OCI-LY1 (cell line): ENCODE results near the gene SLC35C1.

ENCODE experiments used
- H2AFZ ChIP-seq: fragments of 200-600 bp; sonication (generic), shearing (Covaris generic); 2 replicates; pipeline ENCODE4 v1.6.0; 2014; ENCODE audit warnings: antibody characterized with exemption, mild to moderate bottlenecking, low read length
- H3F3A ChIP-seq: fragments of 200-600 bp; sonication (generic), shearing (Covaris generic); 2 replicates; pipeline ENCODE4 v1.6.0; 2014; ENCODE audit warnings: mild to moderate bottlenecking, antibody characterized with exemption, low read length, moderate library complexity; ENCODE audit not compliant: insufficient read depth
- H3K27ac ChIP-seq: fragments of 200-600 bp; sonication (generic); 2 replicates; pipeline ENCODE4 v1.5.1; 2014; ENCODE audit warnings: low read length, mixed run types, mild to moderate bottlenecking, low read depth; ENCODE audit not compliant: poor library complexity, severe bottlenecking
- H3K27me3 ChIP-seq: fragments of 200-600 bp; sonication (generic); 2 replicates; pipeline ENCODE4 v1.6.0; 2014; ENCODE audit warnings: antibody characterized with exemption, mild to moderate bottlenecking, low read length, moderate library complexity; ENCODE audit not compliant: insufficient read depth
- H3K36me3 ChIP-seq: fragments of 200-600 bp; sonication (generic); 2 replicates; pipeline ENCODE4 v1.6.1; 2014; ENCODE audit warnings: mild to moderate bottlenecking, antibody characterized with exemption, low read length, moderate library complexity, mixed read lengths; ENCODE audit not compliant: insufficient read depth
- H3K4me1 ChIP-seq: fragments of 200-600 bp; sonication (generic); 2 replicates; pipeline ENCODE4 v1.5.1; 2014; ENCODE audit warnings: mild to moderate bottlenecking, low read length, moderate library complexity; ENCODE audit not compliant: insufficient read depth, severe bottlenecking
- H3K4me2 ChIP-seq: fragments of 200-600 bp; sonication (generic), shearing (Covaris generic); 2 replicates; pipeline ENCODE4 v1.6.1; 2014; ENCODE audit warnings: low read length
- H3K4me3 ChIP-seq: fragments of 200-600 bp; sonication (generic); 2 replicates; pipeline ENCODE4 v1.5.1; 2014; ENCODE audit warnings: low read length, low read depth, mild to moderate bottlenecking, mixed read lengths; ENCODE audit not compliant: poor library complexity, severe bottlenecking
- H3K79me2 ChIP-seq: fragments of 200-600 bp; shearing (Covaris generic); 2 replicates; pipeline ENCODE4 v1.6.1; 2016; ENCODE audit warnings: mixed run types, low read length, mixed read lengths; ENCODE audit not compliant: insufficient read depth
- H3K9ac ChIP-seq: fragments of 200-600 bp; sonication (generic), shearing (Covaris generic); 2 replicates; pipeline ENCODE4 v1.6.1; 2014; ENCODE audit warnings: mild to moderate bottlenecking, low read length, mixed read lengths
- H3K9me2 ChIP-seq: fragments of 200-600 bp; sonication (generic), shearing (Covaris generic); 2 replicates; pipeline ENCODE4 v1.6.1; 2014; ENCODE audit warnings: low read depth, mild to moderate bottlenecking, low read length, mixed read lengths
- H3K9me3 ChIP-seq: fragments of 200-600 bp; shearing (Covaris generic); 2 replicates; pipeline ENCODE4 v1.6.1; 2014; ENCODE audit warnings: low read length, mixed read lengths
- H4K20me1 ChIP-seq: fragments of 200-600 bp; sonication (generic), shearing (Covaris generic); 2 replicates; pipeline ENCODE4 v1.6.0; 2016; ENCODE audit warnings: mild to moderate bottlenecking, low read length; ENCODE audit not compliant: insufficient read depth
- CTCF ChIP-seq: fragments of 200-600 bp; sonication (generic), shearing (Covaris generic); IDR thresholded peaks from 2 replicates; pipeline ENCODE4 v1.5.1; 2017; ENCODE audit warnings: mild to moderate bottlenecking, antibody characterized with exemption, low read length, moderate library complexity, mixed read lengths
- EZH2 ChIP-seq: fragments of 200-600 bp; sonication (generic), shearing (Covaris generic); IDR thresholded peaks from 2 replicates; pipeline ENCODE4 v1.8.0; 2017; ENCODE audit warnings: borderline replicate concordance, mixed run types, mild to moderate bottlenecking, antibody characterized with exemption, low read length, moderate library complexity, mixed read lengths

Gene SLC35C1

GRCh38 chr11:45851228-45851627 lies 46.3 kb downstream of the SLC35C1 start:
- Histone ChIP-seq H3K9me3 (no peaks in the 10 kb centered on the region), H3F3A (no peaks in the 10 kb centered on the region), H3K36me3 (peaks cover 17% of the 10 kb centered on the region; the same call in 1 of the 2 replicates), H2AFZ (no peak overlapping the region), H4K20me1 (0 out of 2 replicates have a peak, but pooled peaks cover 2% of the 10 kb centered on the region), H3K9ac (no peak overlapping the region), H3K4me2 (no peak overlapping the region), H3K27me3 (no peaks in the 10 kb centered on the region), H3K4me1 (peaks cover 38% of the 10 kb centered on the region), H3K9me2 (no peaks in the 10 kb centered on the region), H3K4me3 (no peak overlapping the region), H3K27ac (no peak overlapping the region), H3K79me2 (peaks cover 45% of the 10 kb centered on the region)
- no peak for TF ChIP-seq CTCF
- TF ChIP-seq EZH2 = no peak

DNA sequence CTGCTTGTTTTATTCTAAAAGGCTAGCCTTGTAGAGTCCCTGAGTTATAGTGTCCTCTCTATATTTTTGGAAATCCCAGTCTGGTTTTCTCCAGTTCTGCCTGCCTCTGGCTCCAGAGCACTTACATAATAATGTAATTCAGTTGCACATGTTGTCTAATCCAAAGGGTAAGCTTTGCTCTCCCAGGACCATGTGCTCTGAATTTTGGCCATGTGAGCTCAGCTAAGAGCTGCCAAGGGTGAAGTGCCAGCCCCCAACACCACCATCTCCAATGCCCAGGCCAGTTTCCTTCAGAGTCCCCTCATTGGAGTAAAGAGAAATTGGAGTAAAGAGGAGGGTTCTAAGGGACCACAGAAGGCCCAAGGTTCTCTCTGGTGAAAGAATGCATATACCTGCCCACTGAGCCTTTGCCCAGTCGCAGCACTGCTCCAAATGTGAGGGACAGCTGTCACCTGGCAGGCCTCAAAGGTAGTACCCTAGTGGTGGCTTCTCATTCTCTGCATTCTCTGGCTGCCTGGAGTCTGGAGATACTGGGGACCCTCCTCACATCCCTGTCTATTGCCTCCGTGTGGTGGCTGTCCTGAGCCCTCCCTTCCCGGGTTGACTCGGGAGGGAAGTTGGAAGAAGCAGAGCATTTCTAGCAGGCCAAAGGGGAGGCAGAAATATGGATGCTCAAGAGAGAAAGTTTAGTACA lies 47.2 kb downstream of the SLC35C1 start:
- no peaks in the 10 kb centered on the region for H3K9me2 ChIP-seq
- H3K27ac ChIP-seq = no peak overlapping the region
- H3K79me2 ChIP-seq = peaks cover 45% of the 10 kb centered on the region
- peaks cover 31% of the 10 kb centered on the region for H3K4me1 ChIP-seq
- H2AFZ ChIP-seq = no peak overlapping the region
- H3K9ac ChIP-seq = no peak overlapping the region; the same call in 1 of the 2 replicates
- H3K4me2 ChIP-seq = peak overlapping the region; percentile 37; the same call in 1 of the 2 replicates
- no peaks in the 10 kb centered on the region for H3K27me3 ChIP-seq
- no peak overlapping the region for H3K4me3 ChIP-seq
- no peak for TF ChIP-seq CTCF
- no peak for TF ChIP-seq EZH2
- peaks cover 22% of the 10 kb centered on the region for H3K36me3 ChIP-seq
- 0 out of 2 replicates have a peak, but pooled peaks cover 2% of the 10 kb centered on the region for H4K20me1 ChIP-seq
- no peaks in the 10 kb centered on the region for H3K9me3 ChIP-seq
- no peaks in the 10 kb centered on the region for H3F3A ChIP-seq

- Histone ChIP-seq H3K27ac (no peak overlapping the region), H3K4me1 (peaks cover 31% of the 10 kb centered on the region), H3K27me3 (no peaks in the 10 kb centered on the region), H3K36me3 (peaks cover 28% of the 10 kb centered on the region), H3K4me3 (no peak overlapping the region), H4K20me1 (0 out of 2 replicates have a peak, but pooled peaks cover 2% of the 10 kb centered on the region), H3K4me2 (peak overlapping the region; percentile 37; the same call in 1 of the 2 replicates), H3K9me2 (no peaks in the 10 kb centered on the region), H3K9me3 (no peaks in the 10 kb centered on the region), H2AFZ (no peak overlapping the region), H3K9ac (no peak overlapping the region; the same call in 1 of the 2 replicates), H3F3A (no peaks in the 10 kb centered on the region), H3K79me2 (peaks cover 45% of the 10 kb centered on the region)
- TF ChIP-seq EZH2 = no peak
- TF ChIP-seq CTCF = no peak
Measured at GRCh38 chr11:45852712-45853101, 47.8 kb downstream of the SLC35C1 start.
